Stimulated activated CD4-positive, alpha-beta T cell treated with anti-CD3 and anti-CD28 coated beads, Interleukin-2, amount 100 ng/mL, for 48 hours (primary cell): ENCODE data around the gene PRRT1B.

ENCODE experiments used
- DNase-seq, 2 donors: peaks; one replicate each; pipeline ENCODE4 v3.0.0-alpha.2; 2020

Gene PRRT1B

GRCh38 chr9:131582466-131583336 is 37.4 kb downstream of the PRRT1B start:
- no peak for DNase-seq

- no peak for DNase-seq
These were observed 38.0 kb downstream of the PRRT1B start for GRCh38 chr9:131583337-131583645.

GRCh38 chr9:131583836-131584555 is 38.7 kb downstream of the PRRT1B start:
- DNase-seq = no peak

GRCh38 chr9:131584858-131585257 is 39.5 kb downstream of the PRRT1B start:
- no peak for DNase-seq

- DNase-seq = no peak
These were observed 40.1 kb downstream of the PRRT1B start for GRCh38 chr9:131585375-131585774.

- DNase-seq = no peak
These were observed 42.0 kb downstream of the PRRT1B start for GRCh38 chr9:131587331-131587730.

GRCh38 chr9:131587906-131588305 is 42.6 kb downstream of the PRRT1B start:
- no peak for DNase-seq

GRCh38 chr9:131588396-131588795 is 43.1 kb downstream of the PRRT1B start:
- DNase-seq = no peak

GRCh38 chr9:131589124-131589711 is 43.9 kb downstream of the PRRT1B start:
- no peak for DNase-seq

GRCh38 chr9:131589993-131590392 is 44.7 kb downstream of the PRRT1B start:
- no peak for DNase-seq

GRCh38 chr9:131590449-131590848 is 45.1 kb downstream of the PRRT1B start:
- no peak for DNase-seq

- DNase-seq = peak; percentile 65 to 75
These were observed 45.9 kb downstream of the PRRT1B start for GRCh38 chr9:131590907-131591844.

- no peak for DNase-seq
These were observed 46.5 kb downstream of the PRRT1B start for GRCh38 chr9:131591845-131592208.

- no peak for DNase-seq
These were observed 47.9 kb downstream of the PRRT1B start for GRCh38 chr9:131593091-131593820.

- DNase-seq = no peak
These were observed 48.8 kb downstream of the PRRT1B start for GRCh38 chr9:131593936-131594665.

GRCh38 chr9:131594906-131595665 is 49.8 kb downstream of the PRRT1B start:
- DNase-seq = no peak

GRCh38 chr9:131595696-131596429 is 50.5 kb downstream of the PRRT1B start:
- DNase-seq = no peak

- no peak for DNase-seq
These were observed 51.1 kb downstream of the PRRT1B start for GRCh38 chr9:131596430-131596743.

- no peak for DNase-seq
These were observed 51.9 kb downstream of the PRRT1B start for GRCh38 chr9:131597246-131597645.

- DNase-seq = no peak
These were observed 52.8 kb downstream of the PRRT1B start for GRCh38 chr9:131598121-131598520.
